BE2C (cell line): ENCODE measurements around the gene SEMA6B.

ENCODE experiments used
- DNase-seq: peaks from one replicate; pipeline ENCODE4 v3.0.0-alpha.2; 2020
- H3K27me3 ChIP-seq: fragments of 250-450 bp; sonication (Bioruptor Pico); 2 replicates; pipeline ENCODE4 v1.5.1; 2020; ENCODE audit warnings: mild to moderate bottlenecking
- H3K36me3 ChIP-seq: fragments of 250-450 bp; sonication (Bioruptor Pico); 2 replicates; pipeline ENCODE4 v1.5.1; 2020; ENCODE audit warnings: mild to moderate bottlenecking
- H3K4me1 ChIP-seq: fragments of 250-450 bp; sonication (Bioruptor Pico); 2 replicates; pipeline ENCODE4 v1.5.1; 2020
- H3K4me3 ChIP-seq: 2 replicates; pipeline ENCODE4 v1.5.1; 2011; ENCODE audit warnings: low read depth, low read length
- H3K9me3 ChIP-seq: fragments of 250-450 bp; sonication (Bioruptor Pico); 2 replicates; pipeline ENCODE4 v1.5.1; 2020
- CTCF ChIP-seq: IDR thresholded peaks from 2 replicates; pipeline ENCODE4 v1.5.1; 2012; ENCODE audit warnings: mild to moderate bottlenecking, low read depth, low read length

The SEMA6B gene

GRCh38 chr19:4577020-4577782, 17.7 kb upstream of the SEMA6B start:
- no peak for TF ChIP-seq CTCF
- peaks cover 56% of the 10 kb centered on the region for H3K27me3 ChIP-seq

GRCh38 chr19:4576016-4576933, 16.8 kb upstream of the SEMA6B start:
- no peak overlapping the region for H3K4me3 ChIP-seq
- TF ChIP-seq CTCF: peak; percentile 75
- peak; percentile 84 for DNase-seq

More at GRCh38 chr19:4577020-4577782, 17.7 kb upstream of the SEMA6B start:
- Histone ChIP-seq H3K36me3 (no peaks in the 10 kb centered on the region), H3K9me3 (no peaks in the 10 kb centered on the region), H3K4me3 (no peak overlapping the region), H3K4me1 (no peaks in the 10 kb centered on the region)
- DNase-seq: no peak

GRCh38 chr19:4575267-4576015, 16.0 kb upstream of the SEMA6B start:
- peaks cover 49% of the 10 kb centered on the region for H3K27me3 ChIP-seq
- TF ChIP-seq CTCF: no peak
- no peak overlapping the region for H3K4me3 ChIP-seq
- H3K9me3 ChIP-seq: no peaks in the 10 kb centered on the region
- peak; percentile 66 for DNase-seq
- no peaks in the 10 kb centered on the region for H3K4me1 ChIP-seq
- no peaks in the 10 kb centered on the region for H3K36me3 ChIP-seq

More at GRCh38 chr19:4576016-4576933, 16.8 kb upstream of the SEMA6B start:
- H3K27me3 ChIP-seq: peaks cover 51% of the 10 kb centered on the region
- no peaks in the 10 kb centered on the region for H3K36me3 ChIP-seq
- H3K4me1 ChIP-seq: no peaks in the 10 kb centered on the region
- no peaks in the 10 kb centered on the region for H3K9me3 ChIP-seq

- no peak overlapping the region for H3K4me3 ChIP-seq
- no peaks in the 10 kb centered on the region for H3K4me1 ChIP-seq
- no peaks in the 10 kb centered on the region for H3K9me3 ChIP-seq
- H3K36me3 ChIP-seq: no peaks in the 10 kb centered on the region
- TF ChIP-seq CTCF: no peak
- DNase-seq: no peak
- peaks cover 31% of the 10 kb centered on the region for H3K27me3 ChIP-seq
Measured at GRCh38 chr19:4573682-4574081, 14.2 kb upstream of the SEMA6B start.

GRCh38 chr19:4571305-4571917, 11.9 kb upstream of the SEMA6B start:
- Histone ChIP-seq H3K4me3 (no peak overlapping the region), H3K36me3 (no peaks in the 10 kb centered on the region), H3K27me3 (peaks cover 22% of the 10 kb centered on the region), H3K4me1 (no peaks in the 10 kb centered on the region), H3K9me3 (no peaks in the 10 kb centered on the region)
- no peak for TF ChIP-seq CTCF
- peak; percentile 45 for DNase-seq
